ENCODE data around the gene FAM83E. TPM values are rescaled to one million over a fixed set of nuclear protein-coding genes. Genes with fewer than 3 reads are reported as not detected.
A peak's percentile ranks its signal among the peaks of the same experiment; 100 is the strongest.

The FAM83E gene
- total and polyA plus RNA-seq, 10 of the 15 experiments (the other 5 are each of a cell fraction or from before 2014, with no cell fraction given), result 0.14 to 2.5 (median 0.33) TPM; not detected in 4

GRCh38 chr19:48618916-48619691 is 4.2 kb upstream of the FAM83E start, which contains the start of the genes RPL18 and SPHK2 (continued):
- TF ChIP-seq TCF3 (IDR thresholded peaks at IDR 0.05; ENCODE audit: borderline replicate concordance, insufficient read depth, low read depth, low read length), result peak; percentile 70; the same call in 1 of the 2 replicates
- TF ChIP-seq IKZF2 (IDR thresholded peaks at IDR 0.05), result peak in 1 of 2 experiments; percentile 63; a peak in 1 of 4 replicates
- no peak for TF ChIP-seq ZZZ3 (IDR thresholded peaks at IDR 0.05; ENCODE audit: control insufficient read depth, insufficient read length, low read depth)
- 0 out of 2 replicates have a peak, but pooled peaks have one; percentile 34 for TF ChIP-seq RB1 (IDR thresholded peaks at IDR 0.05; ENCODE audit: borderline replicate concordance)
- TF ChIP-seq GATAD2B (conservative IDR thresholded peaks at IDR 0.05; ENCODE audit: low read depth), result no peak; the same call in 1 of the 2 replicates
- 0 out of 2 replicates have a peak, but pooled peaks have one; percentile 73 for TF ChIP-seq ASH2L (IDR thresholded peaks at IDR 0.05; ENCODE audit: borderline replicate concordance, low read depth)
- peak; percentile 87 for TF ChIP-seq ATF3 (IDR thresholded peaks at IDR 0.05; ENCODE audit: borderline replicate concordance, extremely low read depth, low read depth, low read length)
- TF ChIP-seq MEF2A (IDR thresholded peaks at IDR 0.05; ENCODE audit: insufficient read depth, low read depth, low read length), result no peak
- peak; percentile 85 for TF ChIP-seq E2F8 (IDR thresholded peaks at IDR 0.05; ENCODE audit: low read depth, partially characterized antibody)
- no peak for TF ChIP-seq ZNF274 (IDR thresholded peaks at IDR 0.05; ENCODE audit: insufficient read depth, insufficient read length)
- TF ChIP-seq ZSCAN29 (IDR thresholded peaks at IDR 0.05), result peak; percentile 63; the same call in 1 of the 2 replicates
- no peak for TF ChIP-seq BRCA1 (IDR thresholded peaks at IDR 0.05; ENCODE audit: low read depth, low read length)
- TF ChIP-seq WRNIP1 (IDR thresholded peaks at IDR 0.05; ENCODE audit: borderline replicate concordance, low read depth, low read length), result no peak
- no peak for TF ChIP-seq ETV6 (conservative IDR thresholded peaks at IDR 0.05 in 1 of 2, IDR thresholded peaks at IDR 0.05 in 1 of 2; ENCODE audit: borderline replicate concordance in 1 of 2, low read depth in 1 of 2)
- TF ChIP-seq RFX5 (IDR thresholded peaks at IDR 0.05; ENCODE audit: low read depth, low read length), result no peak
- peak; percentile 99 for TF ChIP-seq POLR2AphosphoS5 (IDR thresholded peaks at IDR 0.05; ENCODE audit: low read length)
- TF ChIP-seq SMARCA5 (IDR thresholded peaks at IDR 0.05), result no peak
- TF ChIP-seq CREM (IDR thresholded peaks at IDR 0.05; ENCODE audit: low read depth), result peak; percentile 100
- TF ChIP-seq NBN (IDR thresholded peaks at IDR 0.05), result peak; percentile 100
- TF ChIP-seq NR2F1 (conservative IDR thresholded peaks at IDR 0.05), result 0 out of 2 replicates have a peak, but pooled peaks have one; percentile 28
- TF ChIP-seq, protein P1, sequence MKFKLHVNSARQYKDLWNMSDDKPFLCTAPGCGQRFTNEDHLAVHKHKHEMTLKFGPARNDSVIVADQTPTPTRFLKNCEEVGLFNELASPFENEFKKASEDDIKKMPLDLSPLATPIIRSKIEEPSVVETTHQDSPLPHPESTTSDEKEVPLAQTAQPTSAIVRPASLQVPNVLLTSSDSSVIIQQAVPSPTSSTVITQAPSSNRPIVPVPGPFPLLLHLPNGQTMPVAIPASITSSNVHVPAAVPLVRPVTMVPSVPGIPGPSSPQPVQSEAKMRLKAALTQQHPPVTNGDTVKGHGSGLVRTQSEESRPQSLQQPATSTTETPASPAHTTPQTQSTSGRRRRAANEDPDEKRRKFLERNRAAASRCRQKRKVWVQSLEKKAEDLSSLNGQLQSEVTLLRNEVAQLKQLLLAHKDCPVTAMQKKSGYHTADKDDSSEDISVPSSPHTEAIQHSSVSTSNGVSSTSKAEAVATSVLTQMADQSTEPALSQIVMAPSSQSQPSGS (IDR thresholded peaks at IDR 0.05; ENCODE audit: low read length), result no peak; the same call in 1 of the 2 replicates
- TF ChIP-seq SMAD5 (IDR thresholded peaks at IDR 0.05; ENCODE audit: low read depth), result peak; percentile 95

All from GM12878 (cell line).